T-cell (primary cell): ENCODE data around the gene R3HDM2. TPM values are rescaled to one million over a fixed set of nuclear protein-coding genes. Genes with fewer than 3 reads are reported as not detected.

Experiments
- ATAC-seq, 4 experiments: fragments of 200-7000 bp in 3 of 4; fragments of 150-1000 bp in 1 of 4; cut with Tn5 transposase; replicated peaks in 1 of 4; 1 replicate in 3 of 4; 2 replicates in 1 of 4; pipeline ENCODE4 v1.10.0; 2021; ENCODE audit warnings: moderate library complexity in 3 of 4, mild to moderate bottlenecking in 2 of 4, moderate number of reproducible peaks in 1 of 4
- CTCF ChIA-PET, 2 donors: fragments of 300-600 bp; sonication (Branson Sonifier 250); formaldehyde crosslinking; loops; one replicate each; lab custom pipeline; 2022; ENCODE audit warnings: antibody characterized with exemption in 2 of 2; lab: Charles Lee
- POLR2A ChIA-PET, 2 donors: fragments of 300-600 bp; sonication (Branson Sonifier 250); formaldehyde crosslinking; loops; one replicate each; lab custom pipeline; 2022; ENCODE audit warnings: antibody characterized with exemption in 2 of 2; lab: Charles Lee
- DNase-seq, 35 experiments: peaks; one replicate each; pipeline versions ENCODE4 v3.0.0 to v3.0.0-alpha.2; 2013 to 2023
- H3K27ac ChIP-seq: one replicate; pipeline ENCODE4 v1.5.1; 2013; ENCODE audit warnings: low read length
- H3K27me3 ChIP-seq, 2 experiments: replicated peaks in 1 of 2; 1 replicate in 1 of 2; 2 replicates in 1 of 2; pipeline versions ENCODE4 v1.6.1 to v1.7.0; 2013; ENCODE audit warnings: low read length in 1 of 2, mixed read lengths in 1 of 2; ENCODE audit not compliant: control insufficient read depth in 2 of 2, insufficient read depth in 2 of 2; ENCODE audit errors: extremely low read depth in 1 of 2
- H3K36me3 ChIP-seq, 2 donors: 1 replicate in 1 of 2; 2 replicates in 1 of 2; pipeline versions ENCODE4 v1.6.1 to v1.7.0; 2013; ENCODE audit warnings: low read length in 1 of 2; ENCODE audit not compliant: control insufficient read depth in 2 of 2, insufficient read depth in 1 of 2; ENCODE audit errors: extremely low read depth in 1 of 2
- H3K4me1 ChIP-seq, 2 experiments: 1 replicate in 1 of 2; 2 replicates in 1 of 2; pipeline versions ENCODE4 v1.6.1 to v1.7.0; 2013; ENCODE audit warnings: low read length in 2 of 2, mixed read lengths in 1 of 2; ENCODE audit not compliant: insufficient read depth in 2 of 2, control insufficient read depth in 1 of 2; ENCODE audit errors: extremely low read depth in 1 of 2
- H3K4me3 ChIP-seq, 2 donors: 1 replicate in 1 of 2; 2 replicates in 1 of 2; pipeline versions ENCODE4 v1.5.1 to v1.7.0; 2013; ENCODE audit warnings: mild to moderate bottlenecking in 2 of 2, low read length in 1 of 2, moderate library complexity in 1 of 2; ENCODE audit not compliant: control insufficient read depth in 1 of 2; ENCODE audit errors: extremely low read depth in 1 of 2
- H3K9me3 ChIP-seq: 2 replicates; pipeline ENCODE4 v1.7.0; 2013
- H3K27ac Mint-ChIP-seq, 2 donors: one replicate each; pipeline ENCODE4 v1.8.0; 2020 to 2021; ENCODE audit warnings: mild to moderate bottlenecking in 2 of 2, mixed read lengths in 2 of 2
- H3K27me3 Mint-ChIP-seq, 2 donors: one replicate each; pipeline ENCODE4 v1.8.0; 2021 to 2022; ENCODE audit warnings: mixed read lengths in 2 of 2
- H3K36me3 Mint-ChIP-seq: one replicate; pipeline ENCODE4 v1.8.0; 2021; ENCODE audit warnings: mixed read lengths
- H3K4me1 Mint-ChIP-seq, 3 donors: one replicate each; pipeline ENCODE4 v1.8.0; 2020 to 2022; ENCODE audit warnings: mixed read lengths in 3 of 3, mild to moderate bottlenecking in 1 of 3
- H3K4me3 Mint-ChIP-seq, 3 donors: one replicate each; pipeline ENCODE4 v1.8.0; 2020 to 2022; ENCODE audit warnings: mild to moderate bottlenecking in 3 of 3, mixed read lengths in 3 of 3, moderate library complexity in 3 of 3
- H3K9me3 Mint-ChIP-seq, 3 donors: one replicate each; pipeline ENCODE4 v1.8.0; 2020 to 2022; ENCODE audit warnings: mixed read lengths in 3 of 3
- WGBS: methylation state at CpG from one replicate; pipeline ENCODE4 v1.1.5; 2013; ENCODE audit warnings: missing lambda C conversion rate; ENCODE audit not compliant: insufficient coverage; 5-methylcytosine and 5-hydroxymethylcytosine counted together
- total RNA-seq, 35 experiments: library from RNA in 6 of 35; stranded (reverse) in 6 of 35; fragments of 120-200 nt in 1 of 35; gene quantifications; one replicate each; pipeline versions ENCODE4 v1.2.1 to v1.2.4 and lab custom pipeline; 2013 to 2026

The R3HDM2 gene
- total RNA-seq, 5 donors from 2014 or later (not counting 1 experiment from before 2014, with no cell fraction given) = 88.3 to 122 (median 94.7) TPM

DNA sequence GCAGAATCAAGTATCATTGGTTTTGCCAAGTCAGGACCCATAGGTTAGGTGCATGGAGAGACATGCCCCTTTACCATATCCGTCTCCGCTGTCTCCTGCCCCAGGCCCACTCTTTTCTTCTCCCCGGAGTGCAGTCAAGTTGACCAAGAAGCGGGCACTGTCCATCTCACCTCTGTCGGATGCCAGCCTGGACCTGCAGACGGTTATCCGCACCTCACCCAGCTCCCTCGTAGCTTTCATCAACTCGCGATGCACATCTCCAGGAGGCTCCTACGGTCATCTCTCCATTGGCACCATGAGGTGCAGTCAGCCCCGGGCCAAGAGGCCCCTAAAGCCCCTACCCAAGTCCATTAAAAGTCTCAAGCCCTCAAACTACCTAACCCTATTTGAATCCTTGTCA, 33.7 kb upstream of the R3HDM2 start:
- H3K4me1 ChIP-seq = peaks cover 16 to 35% of the 10 kb centered on the region in 2 experiments
- POLR2A ChIA-PET = no interaction called here

GRCh38 chr12:57462912-57463253, 32.0 kb upstream of the R3HDM2 start:
- peaks cover 16 to 48% of the 10 kb centered on the region in 2 experiments for H3K4me1 ChIP-seq
- Mint-ChIP-seq H3K4me1 (peaks cover 38 to 51% (median 50%) of the 10 kb centered on the region in 3 donors), H3K27me3 (peaks cover 0 to 16% of the 10 kb centered on the region in 2 donors), H3K9me3 (no peaks in the 10 kb centered on the region), H3K4me3 (peak overlapping the region; percentile 81 to 88 (median 86)), H3K36me3 (peaks cover 11% of the 10 kb centered on the region), H3K27ac (peak overlapping the region in 1 of 2 donors; percentile 80)
- 41% methylated on average over 4 of the region's 5 CpGs for WGBS
- H3K27me3 ChIP-seq = peaks cover 0 to 27% of the 10 kb centered on the region in 2 experiments
- H3K9me3 ChIP-seq = no peaks in the 10 kb centered on the region
- ATAC-seq = no peak
- DNase-seq = no peak
- H3K27ac ChIP-seq = no peak overlapping the region
- no peak overlapping the region for H3K4me3 ChIP-seq
- peaks cover 0 to under 1% of the 10 kb centered on the region in 2 donors for H3K36me3 ChIP-seq
- ChIA-PET CTCF (interaction anchor here (0.6 to 5.8 kb wide), 6 partner anchors 14 to 824 kb away, joined by 3 to 53 read pairs (median 3); partner anchors contain the start of gene INHBC (in 1 of the 2)), POLR2A (no interaction called here)

More for the DNA sequence above, 33.7 kb upstream of the R3HDM2 start:
- Mint-ChIP-seq H3K4me3 (peak overlapping the region in 1 of 3 donors; percentile 5), H3K9me3 (no peaks in the 10 kb centered on the region), H3K27me3 (peaks cover 0 to 16% of the 10 kb centered on the region in 2 donors), H3K36me3 (peaks cover 22% of the 10 kb centered on the region), H3K4me1 (peaks cover 31 to 46% (median 43%) of the 10 kb centered on the region in 3 donors), H3K27ac (no peak overlapping the region)
- DNase-seq = no peak
- CTCF ChIA-PET = interaction anchor here in 1 of 2 donors (0.5 kb wide), 1 partner anchor 11 kb away, joined by 4 read pairs; no protein-coding TSS in a partner anchor
- H3K9me3 ChIP-seq = no peaks in the 10 kb centered on the region
- no peak overlapping the region for H3K27ac ChIP-seq
- no peak for ATAC-seq
- H3K4me3 ChIP-seq = no peak overlapping the region
- WGBS = 93% methylated on average over 12 of the region's 12 CpGs
- H3K27me3 ChIP-seq = peaks cover 0 to 27% of the 10 kb centered on the region in 2 experiments
- peaks cover 9 to 13% of the 10 kb centered on the region in 2 donors for H3K36me3 ChIP-seq

DNA sequence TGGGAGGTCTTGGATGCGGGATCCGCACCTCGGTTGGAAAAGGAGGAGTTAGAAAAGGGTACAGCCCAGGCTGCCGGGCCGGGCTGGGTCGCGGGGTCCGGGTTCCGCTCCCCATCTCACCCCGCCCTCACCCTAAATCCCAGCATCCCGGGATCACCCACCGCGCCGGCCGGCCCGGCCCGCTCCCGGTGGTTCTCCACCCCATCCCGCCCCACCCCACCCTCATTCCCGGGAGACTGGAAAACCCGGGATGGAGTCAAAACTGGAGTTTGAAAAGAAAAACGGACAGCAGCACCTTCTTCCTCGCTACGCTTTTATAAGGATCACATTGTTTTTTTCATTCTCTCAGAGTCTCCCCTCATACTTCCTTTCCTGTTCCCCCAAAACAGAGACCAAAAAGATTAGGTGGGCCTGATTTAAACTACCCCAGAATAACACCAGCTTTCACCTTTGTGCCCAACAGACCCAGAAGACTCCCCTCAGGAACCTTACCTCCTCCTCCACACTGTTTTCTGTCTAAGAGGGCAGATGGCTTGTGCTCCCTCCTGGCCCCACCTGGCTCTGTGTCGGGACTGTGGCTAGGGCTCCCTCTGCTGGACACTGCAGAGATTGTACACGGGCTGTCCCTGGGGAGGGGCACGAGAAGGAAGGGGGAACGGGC, 31.5 kb upstream of the R3HDM2 start:
- peaks cover 16 to 48% of the 10 kb centered on the region in 2 experiments for H3K4me1 ChIP-seq
- Mint-ChIP-seq H3K27me3 (peaks cover 0 to 16% of the 10 kb centered on the region in 2 donors), H3K4me1 (peaks cover 38 to 51% (median 50%) of the 10 kb centered on the region in 3 donors), H3K4me3 (peak overlapping the region; percentile 81 to 88 (median 88)), H3K27ac (peak overlapping the region; percentile 70 to 80), H3K36me3 (peaks cover 6% of the 10 kb centered on the region), H3K9me3 (no peaks in the 10 kb centered on the region)
- no peaks in the 10 kb centered on the region for H3K9me3 ChIP-seq
- 0% methylated on average over 7 of the region's 28 CpGs for WGBS
- no peaks in the 10 kb centered on the region for H3K36me3 ChIP-seq
- H3K27me3 ChIP-seq = peaks cover 0 to 27% of the 10 kb centered on the region in 2 experiments
- ATAC-seq (peak; percentile 67 to 76 (median 72)), DNase-seq (peak; percentile 72 to 94 (median 82))
- CTCF ChIA-PET = interaction anchor here (0.8 to 5.8 kb wide), 5 partner anchors 14 to 33 kb away, joined by 3 to 53 read pairs (median 4); partner anchors contain the start of gene ARHGAP9 (in 1 of the 2)
- POLR2A ChIA-PET = no interaction called here
- H3K27ac ChIP-seq = no peak overlapping the region
- peak overlapping the region; percentile 51 to 88 for H3K4me3 ChIP-seq

- H3K27me3 Mint-ChIP-seq = peaks cover 0 to 16% of the 10 kb centered on the region in 2 donors
- WGBS = 0% methylated on average over 2 of the region's 9 CpGs
- H3K27ac ChIP-seq = no peak overlapping the region
- peak overlapping the region in 1 of 2 donors; percentile 59 for H3K27ac Mint-ChIP-seq
- H3K4me3 Mint-ChIP-seq = peak overlapping the region; percentile 81 to 88 (median 88)
- CTCF ChIA-PET = interaction anchor here (0.6 to 5.8 kb wide), 5 partner anchors 15 to 25 kb away, joined by 4 to 53 read pairs (median 4); partner anchors contain the start of gene ARHGAP9 (in 1 of the 2)
- peaks cover 34 to 51% (median 50%) of the 10 kb centered on the region in 3 donors for H3K4me1 Mint-ChIP-seq
- no peak for ATAC-seq
- H3K36me3 ChIP-seq = no peaks in the 10 kb centered on the region
- POLR2A ChIA-PET = interaction anchor here in 1 of 2 donors (0.5 kb wide), 1 partner anchor 48 kb away, joined by 5 read pairs; no protein-coding TSS in a partner anchor
- peaks cover 0 to 27% of the 10 kb centered on the region in 2 experiments for H3K27me3 ChIP-seq
- H3K36me3 Mint-ChIP-seq = peaks cover 1% of the 10 kb centered on the region
- H3K9me3 ChIP-seq = no peaks in the 10 kb centered on the region
- DNase-seq = peak in 2 of 35 experiments; percentile 19 to 47
- H3K9me3 Mint-ChIP-seq = no peaks in the 10 kb centered on the region
- H3K4me3 ChIP-seq = peak overlapping the region; percentile 51 to 88
- peaks cover 16 to 48% of the 10 kb centered on the region in 2 experiments for H3K4me1 ChIP-seq
Measured at GRCh38 chr12:57461917-57462250, 31.0 kb upstream of the R3HDM2 start.

DNA sequence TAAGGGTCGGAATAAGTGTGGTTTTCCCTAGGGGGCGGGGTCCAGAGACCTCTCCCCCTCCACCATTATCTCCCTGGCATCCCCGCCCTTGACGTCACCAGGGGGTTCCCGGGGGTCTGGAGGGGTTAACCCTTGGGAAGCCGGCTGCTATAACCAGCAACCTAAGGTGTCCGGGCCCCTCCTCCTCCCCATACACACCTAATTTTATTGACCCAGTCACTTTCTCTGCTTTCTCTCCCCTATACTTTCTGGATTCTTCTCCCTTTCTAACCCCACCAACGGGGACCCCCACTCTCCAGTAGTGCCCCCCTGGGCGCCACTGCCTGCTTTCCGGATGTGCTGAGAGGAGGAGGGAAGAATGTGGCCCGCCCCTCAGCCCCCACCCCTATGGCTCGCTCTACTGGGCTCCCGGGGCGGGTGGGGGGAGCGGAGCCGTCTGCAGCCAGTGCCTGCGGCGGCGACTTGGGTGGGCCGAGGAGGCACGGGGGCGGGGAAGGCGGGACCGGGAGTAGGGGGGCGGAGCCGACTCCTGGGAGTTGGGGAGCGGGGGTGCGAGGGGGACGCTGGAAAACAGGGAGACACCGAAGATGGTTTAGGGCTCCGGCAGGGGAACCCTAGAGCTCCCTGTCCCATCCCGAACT, 30.6 kb upstream of the R3HDM2 start:
- H3K4me3 Mint-ChIP-seq = peak overlapping the region; percentile 81 to 88 (median 88)
- CTCF ChIA-PET = interaction anchor here (0.6 to 5.8 kb wide), 4 partner anchors 15 to 19 kb away, joined by 3 to 53 read pairs (median 4); partner anchors contain the start of gene ARHGAP9 (in 1 of the 2)
- no peak for ATAC-seq
- peaks cover 16 to 49% of the 10 kb centered on the region in 2 experiments for H3K4me1 ChIP-seq
- peak in 3 of 35 experiments; percentile 19 to 49 (median 26) for DNase-seq
- H3K36me3 Mint-ChIP-seq = no peaks in the 10 kb centered on the region
- POLR2A ChIA-PET = interaction anchor here in 1 of 2 donors (0.5 kb wide), 1 partner anchor 49 kb away, joined by 5 read pairs; no protein-coding TSS in a partner anchor
- no peaks in the 10 kb centered on the region for H3K9me3 ChIP-seq
- WGBS = 0% methylated on average over 4 of the region's 32 CpGs
- H3K4me3 ChIP-seq = peak overlapping the region; percentile 51 to 88
- H3K9me3 Mint-ChIP-seq = no peaks in the 10 kb centered on the region
- H3K27ac Mint-ChIP-seq = no peak overlapping the region
- H3K4me1 Mint-ChIP-seq = peaks cover 34 to 56% (median 50%) of the 10 kb centered on the region in 3 donors
- H3K27ac ChIP-seq = no peak overlapping the region
- peaks cover 0 to 16% of the 10 kb centered on the region in 2 donors for H3K27me3 Mint-ChIP-seq
- H3K27me3 ChIP-seq = peaks cover 0 to 28% of the 10 kb centered on the region in 2 experiments
- no peaks in the 10 kb centered on the region for H3K36me3 ChIP-seq
